ENCODE data around the gene FOCAD. TPM values are rescaled to one million over a fixed set of nuclear protein-coding genes. Genes with fewer than 3 reads are reported as not detected.

FOCAD gene
- total RNA-seq, 1 donor from 2014 or later = 146 TPM

DNA sequence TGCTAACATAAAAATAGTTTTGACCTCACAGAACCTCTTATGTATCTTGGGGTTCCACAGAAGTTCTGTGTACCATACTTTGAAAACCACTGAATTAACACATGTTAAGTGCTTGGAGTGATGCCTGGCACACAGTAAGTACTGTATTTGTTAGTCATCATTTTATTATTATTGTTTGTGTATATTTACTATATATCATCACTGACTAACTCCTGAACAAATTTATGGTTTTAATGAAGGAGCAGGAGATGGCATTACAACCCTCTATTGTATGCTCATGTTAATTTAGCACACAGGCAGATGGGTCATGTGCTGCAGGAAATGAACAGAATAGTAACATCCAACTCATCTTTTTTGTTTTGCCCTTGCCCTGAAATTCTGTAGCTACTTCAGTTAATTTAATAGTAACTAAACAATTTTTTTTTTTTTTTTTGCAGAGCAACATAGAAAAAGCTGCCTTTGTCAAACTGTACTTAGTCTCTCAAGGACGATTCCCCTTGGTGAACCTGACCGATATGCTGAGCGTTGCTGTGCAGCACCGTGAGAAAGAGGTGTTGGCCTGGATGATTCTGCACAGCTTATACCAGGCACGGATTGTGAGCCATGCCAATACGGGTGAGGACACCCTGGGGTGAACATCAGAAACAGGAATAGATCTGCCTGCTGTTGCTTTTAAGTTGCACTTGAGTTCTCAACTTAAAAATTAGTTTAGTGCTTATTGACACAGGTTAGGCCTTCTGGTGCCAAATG is 302.0 kb downstream of the FOCAD start:
- no peak overlapping the region for H3K4me3 ChIP-seq
- DNase-seq (ENCODE audit: low spot score) = no peak
- H3K27ac ChIP-seq = no peak overlapping the region
- Mint-ChIP-seq H3K27me3 (ENCODE audit: insufficient read depth, low read depth) (peaks cover 2% of the 10 kb centered on the region), H3K9me3 (no peaks in the 10 kb centered on the region), H3K4me3 (no peak overlapping the region), H3K4me1 (peaks cover 14% of the 10 kb centered on the region), H3K27ac (no peak overlapping the region), H3K36me3 (peaks cover 32% of the 10 kb centered on the region)
- H3K9me3 ChIP-seq (ENCODE audit: low read depth) = no peaks in the 10 kb centered on the region
- no peaks in the 10 kb centered on the region for H4K20me1 ChIP-seq (ENCODE audit: low read depth)
- no peak overlapping the region for H2AFZ ChIP-seq (replicated peaks)
- peaks cover 6% of the 10 kb centered on the region for H3K4me1 ChIP-seq
- no peak overlapping the region for H3K4me2 ChIP-seq
- H3K27me3 ChIP-seq = no peaks in the 10 kb centered on the region
- no peaks in the 10 kb centered on the region for H3K36me3 ChIP-seq
- no peaks in the 10 kb centered on the region for H3K79me2 ChIP-seq (ENCODE audit: low read depth)
- H3K9ac ChIP-seq = no peak overlapping the region
- no peak for TF ChIP-seq EZH2phosphoT487 (IDR thresholded peaks at IDR 0.05)
- no peak for TF ChIP-seq EZH2 (IDR thresholded peaks at IDR 0.05)
- TF ChIP-seq, protein P1, sequence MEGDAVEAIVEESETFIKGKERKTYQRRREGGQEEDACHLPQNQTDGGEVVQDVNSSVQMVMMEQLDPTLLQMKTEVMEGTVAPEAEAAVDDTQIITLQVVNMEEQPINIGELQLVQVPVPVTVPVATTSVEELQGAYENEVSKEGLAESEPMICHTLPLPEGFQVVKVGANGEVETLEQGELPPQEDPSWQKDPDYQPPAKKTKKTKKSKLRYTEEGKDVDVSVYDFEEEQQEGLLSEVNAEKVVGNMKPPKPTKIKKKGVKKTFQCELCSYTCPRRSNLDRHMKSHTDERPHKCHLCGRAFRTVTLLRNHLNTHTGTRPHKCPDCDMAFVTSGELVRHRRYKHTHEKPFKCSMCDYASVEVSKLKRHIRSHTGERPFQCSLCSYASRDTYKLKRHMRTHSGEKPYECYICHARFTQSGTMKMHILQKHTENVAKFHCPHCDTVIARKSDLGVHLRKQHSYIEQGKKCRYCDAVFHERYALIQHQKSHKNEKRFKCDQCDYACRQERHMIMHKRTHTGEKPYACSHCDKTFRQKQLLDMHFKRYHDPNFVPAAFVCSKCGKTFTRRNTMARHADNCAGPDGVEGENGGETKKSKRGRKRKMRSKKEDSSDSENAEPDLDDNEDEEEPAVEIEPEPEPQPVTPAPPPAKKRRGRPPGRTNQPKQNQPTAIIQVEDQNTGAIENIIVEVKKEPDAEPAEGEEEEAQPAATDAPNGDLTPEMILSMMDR (IDR thresholded peaks at IDR 0.05) = no peak
- no peaks in the 10 kb centered on the region for H3F3A ChIP-seq (ENCODE audit: low read depth)

DNA sequence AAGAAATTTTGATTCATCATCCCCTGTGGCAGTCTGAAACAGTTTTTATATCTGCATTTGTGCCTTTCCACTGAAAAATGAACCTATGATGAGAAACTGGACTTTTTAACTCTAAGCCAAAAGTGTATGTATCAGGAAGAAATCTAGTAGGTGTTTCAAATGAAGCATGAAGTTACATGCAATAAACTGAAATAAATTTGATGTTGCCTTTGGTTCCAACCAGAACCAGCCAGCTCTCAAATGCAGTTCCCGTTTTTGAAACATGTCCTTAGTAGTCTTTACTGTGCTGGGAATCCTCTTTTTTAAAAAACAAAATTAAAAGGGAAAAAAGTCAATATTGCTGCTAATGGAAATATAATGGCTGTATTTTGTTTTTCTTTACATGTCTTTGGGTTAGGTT is 303.5 kb downstream of the FOCAD start:
- DNase-seq (ENCODE audit: low spot score) = no peak
- TF ChIP-seq EZH2phosphoT487 (IDR thresholded peaks at IDR 0.05) (no peak), EZH2 (IDR thresholded peaks at IDR 0.05) (no peak)
- TF ChIP-seq, protein P1 (IDR thresholded peaks at IDR 0.05) = no peak
- H3K4me3 Mint-ChIP-seq = no peak overlapping the region
- Histone ChIP-seq H3F3A (ENCODE audit: low read depth) (no peaks in the 10 kb centered on the region), H3K9me3 (ENCODE audit: low read depth) (no peaks in the 10 kb centered on the region), H2AFZ (replicated peaks) (no peak overlapping the region), H3K79me2 (ENCODE audit: low read depth) (no peaks in the 10 kb centered on the region), H3K4me1 (peaks cover 6% of the 10 kb centered on the region), H3K27ac (no peak overlapping the region), H4K20me1 (ENCODE audit: low read depth) (no peaks in the 10 kb centered on the region), H3K4me2 (no peak overlapping the region), H3K4me3 (no peak overlapping the region), H3K27me3 (no peaks in the 10 kb centered on the region), H3K36me3 (no peaks in the 10 kb centered on the region), H3K9ac (no peak overlapping the region)
- H3K27me3 Mint-ChIP-seq (ENCODE audit: insufficient read depth, low read depth) = peaks cover 2% of the 10 kb centered on the region
- H3K4me1 Mint-ChIP-seq = peaks cover 11% of the 10 kb centered on the region
- no peaks in the 10 kb centered on the region for H3K9me3 Mint-ChIP-seq
- H3K27ac Mint-ChIP-seq = no peak overlapping the region
- H3K36me3 Mint-ChIP-seq = peaks cover 30% of the 10 kb centered on the region

DNA sequence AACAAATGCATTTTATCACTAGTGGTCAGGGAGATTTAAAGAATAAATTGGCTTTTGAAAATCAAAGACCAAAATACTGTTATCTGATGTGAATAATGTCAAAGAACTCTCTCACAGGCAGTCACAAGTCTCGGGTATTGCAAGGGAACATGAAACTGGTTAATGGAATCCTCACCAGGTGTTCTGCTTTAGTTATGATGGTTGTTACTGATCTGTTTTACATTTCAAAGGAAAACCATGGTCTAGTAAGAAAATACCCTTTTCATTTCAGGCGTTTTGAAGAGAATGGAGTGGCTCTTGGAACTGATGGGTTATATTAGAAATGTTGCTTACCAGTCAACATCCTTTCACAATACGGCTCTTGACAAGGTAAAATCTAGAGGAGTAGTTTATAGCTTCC is 304.0 kb downstream of the FOCAD start:
- Histone ChIP-seq H3K4me1 (peaks cover 6% of the 10 kb centered on the region), H3K4me3 (no peak overlapping the region), H3F3A (ENCODE audit: low read depth) (no peaks in the 10 kb centered on the region), H3K79me2 (ENCODE audit: low read depth) (no peaks in the 10 kb centered on the region), H3K4me2 (no peak overlapping the region), H3K9ac (no peak overlapping the region), H3K27me3 (no peaks in the 10 kb centered on the region), H3K27ac (no peak overlapping the region), H4K20me1 (ENCODE audit: low read depth) (no peaks in the 10 kb centered on the region), H2AFZ (replicated peaks) (no peak overlapping the region), H3K9me3 (ENCODE audit: low read depth) (no peaks in the 10 kb centered on the region), H3K36me3 (no peaks in the 10 kb centered on the region)
- Mint-ChIP-seq H3K36me3 (peaks cover 29% of the 10 kb centered on the region), H3K9me3 (no peaks in the 10 kb centered on the region), H3K27me3 (ENCODE audit: insufficient read depth, low read depth) (peaks cover 2% of the 10 kb centered on the region), H3K4me1 (peaks cover 11% of the 10 kb centered on the region), H3K27ac (no peak overlapping the region), H3K4me3 (no peak overlapping the region)
- TF ChIP-seq EZH2phosphoT487 (IDR thresholded peaks at IDR 0.05) (no peak), EZH2 (IDR thresholded peaks at IDR 0.05) (no peak)
- TF ChIP-seq, protein P1 (IDR thresholded peaks at IDR 0.05) = no peak
- no peak for DNase-seq (ENCODE audit: low spot score)

All from neural progenitor cell (in vitro differentiated cells).